ENCODE data around the gene PIK3CG. TPM values are rescaled to one million over a fixed set of nuclear protein-coding genes. Genes with fewer than 3 reads are reported as not detected.
"Not testable (repeated sequence)": the region's sequence is repeated elsewhere in the genome, so short reads cannot be mapped to it uniquely, and the experiment has no call there.

Gene PIK3CG
- total RNA-seq, 1 experiment from 2014 or later = 118 TPM

DNA sequence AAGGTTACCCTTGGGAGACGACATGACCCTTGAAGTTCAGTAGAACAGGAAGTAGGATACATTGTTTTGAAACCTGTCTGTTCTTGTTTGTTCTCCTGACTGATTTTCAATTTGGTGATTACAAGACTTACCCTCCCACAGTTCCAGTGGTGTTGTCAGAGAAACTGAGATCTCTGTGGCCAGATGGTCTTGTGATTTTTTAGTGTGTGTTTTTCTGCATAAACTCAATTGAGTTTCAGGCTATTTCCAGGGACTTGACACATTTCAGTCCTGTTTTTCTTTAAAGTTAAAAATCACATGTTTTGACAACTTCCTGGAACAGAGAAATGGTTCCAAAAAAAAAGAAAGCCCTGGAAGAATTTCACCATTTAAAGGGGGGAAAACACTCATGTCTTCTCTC, 22.3 kb downstream of the PIK3CG start:
- Histone ChIP-seq H3K4me3 (ENCODE audit: low read length) (no peak overlapping the region), H3K9me3 (ENCODE audit: low read length) (no peaks in the 10 kb centered on the region), H3K4me2 (ENCODE audit: low read depth, low read length, poor library complexity, severe bottlenecking) (no peak overlapping the region), H4K20me1 (ENCODE audit: insufficient read depth, low read depth, low read length) (no peaks in the 10 kb centered on the region), H3K27ac (ENCODE audit: low read length) (peak overlapping the region; percentile 1; the same call in 1 of the 2 replicates), H3K4me1 (ENCODE audit: low read length) (peaks cover 45% of the 10 kb centered on the region), H2AFZ (ENCODE audit: low read length) (no peak overlapping the region), H3K9me2 (replicated peaks; ENCODE audit: insufficient read depth, low read length) (no peaks in the 10 kb centered on the region), H3K79me2 (ENCODE audit: low read length) (peaks cover 6% of the 10 kb centered on the region; the same call in 1 of the 2 replicates), H3K27me3 (ENCODE audit: low read length) (no peaks in the 10 kb centered on the region), H3K36me3 (ENCODE audit: insufficient read depth, low read length) (peaks cover 87% of the 10 kb centered on the region), H3K9ac (ENCODE audit: low read length) (no peak overlapping the region)
- DNase-seq = no peak

DNA sequence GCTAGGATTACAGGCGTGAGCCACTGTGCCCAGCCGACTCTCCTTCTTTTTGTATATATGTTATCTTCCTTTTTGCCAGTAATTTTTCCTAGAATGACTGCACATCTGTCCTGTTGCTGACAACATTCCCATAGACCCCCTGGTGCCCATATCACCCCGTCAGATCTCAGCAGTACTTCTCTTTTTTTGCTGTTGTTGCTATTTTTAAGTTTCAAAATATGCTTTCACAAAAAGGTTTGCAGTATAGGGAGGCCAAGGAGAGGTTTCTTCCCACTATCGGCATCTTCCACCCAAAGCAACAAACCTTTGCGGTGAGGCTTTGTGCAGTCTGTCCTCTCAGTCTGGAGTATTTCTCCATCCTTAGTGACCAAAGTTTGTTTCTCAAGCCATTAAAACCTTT, 23.1 kb downstream of the PIK3CG start:
- Histone ChIP-seq H3K9me3 (ENCODE audit: low read length) (no peaks in the 10 kb centered on the region), H2AFZ (ENCODE audit: low read length) (no peak overlapping the region), H3K4me3 (ENCODE audit: low read length) (no peak overlapping the region), H3K27ac (ENCODE audit: low read length) (no peak overlapping the region), H3K4me2 (ENCODE audit: low read depth, low read length, poor library complexity, severe bottlenecking) (no peak overlapping the region), H3K79me2 (ENCODE audit: low read length) (peaks cover 6% of the 10 kb centered on the region; the same call in 1 of the 2 replicates), H3K9ac (ENCODE audit: low read length) (no peak overlapping the region), H4K20me1 (ENCODE audit: insufficient read depth, low read depth, low read length) (no peaks in the 10 kb centered on the region), H3K4me1 (ENCODE audit: low read length) (peaks cover 44% of the 10 kb centered on the region), H3K9me2 (replicated peaks; ENCODE audit: insufficient read depth, low read length) (no peaks in the 10 kb centered on the region), H3K36me3 (ENCODE audit: insufficient read depth, low read length) (peaks cover 87% of the 10 kb centered on the region), H3K27me3 (ENCODE audit: low read length) (no peaks in the 10 kb centered on the region)
- DNase-seq = no peak

DNA sequence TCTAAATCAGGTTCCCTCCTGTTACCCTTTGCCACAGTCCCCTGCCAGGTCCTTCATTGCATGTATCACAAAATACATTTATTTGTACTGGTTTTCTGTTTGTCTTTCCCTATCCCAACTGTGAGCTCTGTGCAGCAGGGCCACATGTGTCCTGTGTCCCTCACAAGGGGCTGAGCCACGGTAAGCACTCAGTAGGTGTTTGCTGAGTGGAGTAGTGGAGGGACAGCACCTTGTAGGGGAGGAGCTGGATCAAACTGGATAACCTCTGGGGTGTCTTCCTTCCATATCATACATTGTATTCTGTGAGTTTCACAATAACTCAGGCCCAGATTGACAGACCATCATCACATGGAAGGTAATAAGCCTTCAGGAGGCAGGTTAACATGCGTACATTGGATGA, 25.9 kb downstream of the PIK3CG start:
- peaks cover 13% of the 10 kb centered on the region; the same call in 1 of the 2 replicates for H3K79me2 ChIP-seq (ENCODE audit: low read length)
- peaks cover 81% of the 10 kb centered on the region for H3K36me3 ChIP-seq (ENCODE audit: insufficient read depth, low read length)
- peaks cover 52% of the 10 kb centered on the region for H3K4me1 ChIP-seq (ENCODE audit: low read length)

DNA sequence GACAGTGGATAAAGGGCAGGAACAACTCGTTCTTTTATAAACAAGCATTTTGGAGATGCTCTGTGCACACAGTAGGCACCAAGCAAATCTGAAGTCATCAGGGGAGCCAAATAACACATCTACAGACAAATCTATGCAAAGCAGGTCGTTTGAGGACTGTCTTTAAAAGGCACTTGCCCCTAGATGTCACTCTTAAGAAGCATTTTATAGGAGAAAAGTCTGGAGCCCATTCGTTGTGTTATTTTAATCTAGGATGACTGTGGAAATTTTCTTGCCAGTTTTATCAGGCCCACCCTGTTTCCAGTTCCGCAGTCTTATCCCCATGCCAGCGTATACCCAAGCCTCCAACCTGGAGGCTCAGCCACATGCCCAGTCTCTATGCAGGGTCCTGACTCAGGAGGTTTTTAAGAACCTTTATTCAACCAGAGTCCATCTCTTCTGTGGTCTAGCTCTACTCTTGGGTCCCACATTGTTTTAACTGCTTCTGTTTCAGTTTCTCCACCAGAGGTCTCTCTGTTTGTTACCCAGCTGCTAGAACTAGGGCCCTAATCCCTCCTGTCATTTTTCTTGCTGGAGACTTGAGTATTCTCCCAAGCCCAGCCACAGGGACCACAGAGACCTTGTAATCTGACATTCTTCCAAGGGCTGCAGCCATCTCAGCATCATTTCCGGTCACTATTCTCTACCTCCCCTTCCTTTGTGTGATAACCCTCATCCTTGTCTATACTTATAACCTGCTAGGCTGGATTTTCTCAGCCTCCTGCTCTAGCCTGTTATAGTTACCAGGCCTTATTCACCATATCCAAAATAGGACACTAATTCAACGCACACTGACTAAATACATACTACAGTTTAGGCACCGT, 26.7 kb downstream of the PIK3CG start:
- Histone ChIP-seq H3K9me2 (replicated peaks; ENCODE audit: insufficient read depth, low read length) (no peaks in the 10 kb centered on the region), H3K4me2 (ENCODE audit: low read depth, low read length, poor library complexity, severe bottlenecking) (no peak overlapping the region), H3K4me1 (ENCODE audit: low read length) (peaks cover 46% of the 10 kb centered on the region), H3K27me3 (ENCODE audit: low read length) (no peaks in the 10 kb centered on the region), H2AFZ (ENCODE audit: low read length) (no peak overlapping the region), H3K9me3 (ENCODE audit: low read length) (no peaks in the 10 kb centered on the region), H4K20me1 (ENCODE audit: insufficient read depth, low read depth, low read length) (no peaks in the 10 kb centered on the region), H3K79me2 (ENCODE audit: low read length) (peaks cover 19% of the 10 kb centered on the region; the same call in 1 of the 2 replicates), H3K9ac (ENCODE audit: low read length) (no peak overlapping the region), H3K36me3 (ENCODE audit: insufficient read depth, low read length) (peaks cover 80% of the 10 kb centered on the region), H3K27ac (ENCODE audit: low read length) (no peak overlapping the region; the same call in 1 of the 2 replicates), H3K4me3 (ENCODE audit: low read length) (no peak overlapping the region)
- DNase-seq = peak; percentile 48

More for the DNA sequence above, 25.9 kb downstream of the PIK3CG start:
- H2AFZ ChIP-seq (ENCODE audit: low read length) = no peak overlapping the region
- no peaks in the 10 kb centered on the region for H4K20me1 ChIP-seq (ENCODE audit: insufficient read depth, low read depth, low read length)
- H3K9me2 ChIP-seq (replicated peaks; ENCODE audit: insufficient read depth, low read length) = no peaks in the 10 kb centered on the region
- no peaks in the 10 kb centered on the region for H3K27me3 ChIP-seq (ENCODE audit: low read length)
- H3K9me3 ChIP-seq (ENCODE audit: low read length) = no peaks in the 10 kb centered on the region
- DNase-seq = no peak
- no peak overlapping the region for H3K9ac ChIP-seq (ENCODE audit: low read length)
- H3K4me2 ChIP-seq (ENCODE audit: low read depth, low read length, poor library complexity, severe bottlenecking) = no peak overlapping the region
- no peak overlapping the region for H3K27ac ChIP-seq (ENCODE audit: low read length)
- no peak overlapping the region for H3K4me3 ChIP-seq (ENCODE audit: low read length)

DNA sequence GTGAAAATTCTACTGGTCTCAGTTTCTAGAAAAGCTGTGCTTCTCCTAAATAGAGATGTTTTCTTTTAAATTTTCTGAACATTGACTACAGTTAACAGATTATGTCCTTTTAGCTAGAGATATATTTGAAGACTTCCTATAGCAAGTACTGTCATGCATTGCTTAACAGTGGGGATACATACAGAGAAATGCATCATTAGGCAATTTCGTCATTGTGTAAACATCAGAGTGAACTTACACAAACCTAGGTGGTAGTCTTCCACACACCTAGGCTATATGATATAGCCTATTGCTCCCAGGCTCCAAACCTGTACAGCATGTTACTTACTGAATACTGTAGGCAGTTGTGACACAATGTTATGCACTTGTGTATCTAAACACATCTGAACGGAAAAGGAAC, 28.5 kb downstream of the PIK3CG start:
- peaks cover 79% of the 10 kb centered on the region for H3K36me3 ChIP-seq (ENCODE audit: insufficient read depth, low read length)
- H3K27ac ChIP-seq (ENCODE audit: low read length) = peak overlapping the region; percentile 47; the same call in 1 of the 2 replicates
- no peaks in the 10 kb centered on the region for H3K27me3 ChIP-seq (ENCODE audit: low read length)
- DNase-seq = no peak
- H3K9me3 ChIP-seq (ENCODE audit: low read length) = no peaks in the 10 kb centered on the region
- no peaks in the 10 kb centered on the region for H3K9me2 ChIP-seq (replicated peaks; ENCODE audit: insufficient read depth, low read length)
- H3K4me1 ChIP-seq (ENCODE audit: low read length) = peaks cover 46% of the 10 kb centered on the region
- no peak overlapping the region for H3K9ac ChIP-seq (ENCODE audit: low read length)
- no peak overlapping the region for H2AFZ ChIP-seq (ENCODE audit: low read length)
- no peak overlapping the region for H3K4me2 ChIP-seq (ENCODE audit: low read depth, low read length, poor library complexity, severe bottlenecking)
- H3K79me2 ChIP-seq (ENCODE audit: low read length) = peaks cover 29% of the 10 kb centered on the region
- no peaks in the 10 kb centered on the region for H4K20me1 ChIP-seq (ENCODE audit: insufficient read depth, low read depth, low read length)
- no peak overlapping the region for H3K4me3 ChIP-seq (ENCODE audit: low read length)

DNA sequence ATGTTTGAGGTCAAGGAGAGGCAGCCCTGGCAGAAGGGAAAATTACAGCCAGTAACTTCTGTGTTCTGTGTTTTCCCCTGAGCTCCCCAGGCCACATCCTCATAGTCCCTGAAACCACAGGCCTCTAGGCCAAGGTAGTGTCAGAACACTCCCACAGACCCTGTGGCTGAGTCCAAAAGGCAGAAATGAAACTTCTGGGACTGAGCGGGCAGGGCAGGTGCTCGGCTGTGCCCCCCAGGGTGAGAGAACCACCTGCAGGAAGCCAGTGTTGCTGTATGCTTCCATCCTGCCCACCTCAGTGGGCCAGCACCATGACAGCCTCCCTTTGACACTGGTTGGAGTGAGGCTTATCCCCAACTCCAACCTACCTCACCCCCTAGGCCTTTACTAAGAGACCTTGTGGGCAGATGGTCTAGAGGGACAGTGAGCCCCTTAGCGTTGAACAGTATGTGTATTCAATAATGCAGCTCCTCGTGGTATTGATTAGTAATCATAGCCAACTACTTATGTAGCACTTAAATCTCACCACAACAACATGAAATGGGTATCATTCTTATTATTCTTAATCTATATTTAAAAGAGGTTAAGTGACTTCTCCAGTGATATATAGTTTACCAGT, 30.3 kb downstream of the PIK3CG start:
- H3K27ac ChIP-seq (ENCODE audit: low read length) = peak overlapping the region; percentile 47
- H4K20me1 ChIP-seq (ENCODE audit: insufficient read depth, low read depth, low read length) = no peaks in the 10 kb centered on the region
- no peak overlapping the region for H3K9ac ChIP-seq (ENCODE audit: low read length)
- peaks cover 45% of the 10 kb centered on the region for H3K4me1 ChIP-seq (ENCODE audit: low read length)
- peak; percentile 57 for DNase-seq
- no peaks in the 10 kb centered on the region for H3K27me3 ChIP-seq (ENCODE audit: low read length)
- H3K9me2 ChIP-seq (replicated peaks; ENCODE audit: insufficient read depth, low read length) = no peaks in the 10 kb centered on the region
- H3K4me2 ChIP-seq (ENCODE audit: low read depth, low read length, poor library complexity, severe bottlenecking) = no peak overlapping the region
- no peak overlapping the region for H2AFZ ChIP-seq (ENCODE audit: low read length)
- no peak overlapping the region for H3K4me3 ChIP-seq (ENCODE audit: low read length)
- H3K79me2 ChIP-seq (ENCODE audit: low read length) = peaks cover 37% of the 10 kb centered on the region
- no peaks in the 10 kb centered on the region for H3K9me3 ChIP-seq (ENCODE audit: low read length)
- peaks cover 67% of the 10 kb centered on the region for H3K36me3 ChIP-seq (ENCODE audit: insufficient read depth, low read length)

DNA sequence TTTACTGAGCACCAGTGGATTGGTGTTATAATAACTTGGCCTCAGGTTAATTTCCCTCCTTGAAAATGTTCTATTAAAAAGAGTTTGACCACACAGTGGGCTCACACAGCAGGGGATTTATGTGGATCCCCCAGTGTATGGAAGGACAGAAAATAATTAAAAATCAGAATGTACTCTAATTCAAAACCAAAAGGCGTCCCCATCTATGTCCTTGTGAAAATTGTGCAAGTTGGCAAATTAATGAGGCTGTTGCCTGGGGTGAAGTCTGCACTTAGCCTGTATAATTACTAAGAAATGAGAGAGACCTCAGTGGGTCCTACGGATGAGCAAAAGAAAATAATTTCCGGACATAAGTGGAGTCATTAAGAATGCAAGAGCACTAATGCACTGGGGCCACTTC, 31.1 kb downstream of the PIK3CG start:
- Histone ChIP-seq H3K27me3 (ENCODE audit: low read length) (no peaks in the 10 kb centered on the region), H3K4me3 (ENCODE audit: low read length) (no peak overlapping the region), H3K9me2 (replicated peaks; ENCODE audit: insufficient read depth, low read length) (no peaks in the 10 kb centered on the region), H3K27ac (ENCODE audit: low read length) (no peak overlapping the region), H3K4me2 (ENCODE audit: low read depth, low read length, poor library complexity, severe bottlenecking) (no peak overlapping the region), H3K9me3 (ENCODE audit: low read length) (no peaks in the 10 kb centered on the region), H2AFZ (ENCODE audit: low read length) (no peak overlapping the region), H3K9ac (ENCODE audit: low read length) (no peak overlapping the region), H4K20me1 (ENCODE audit: insufficient read depth, low read depth, low read length) (no peaks in the 10 kb centered on the region), H3K36me3 (ENCODE audit: insufficient read depth, low read length) (peaks cover 63% of the 10 kb centered on the region), H3K79me2 (ENCODE audit: low read length) (peaks cover 46% of the 10 kb centered on the region), H3K4me1 (ENCODE audit: low read length) (peaks cover 37% of the 10 kb centered on the region)
- no peak for DNase-seq

DNA sequence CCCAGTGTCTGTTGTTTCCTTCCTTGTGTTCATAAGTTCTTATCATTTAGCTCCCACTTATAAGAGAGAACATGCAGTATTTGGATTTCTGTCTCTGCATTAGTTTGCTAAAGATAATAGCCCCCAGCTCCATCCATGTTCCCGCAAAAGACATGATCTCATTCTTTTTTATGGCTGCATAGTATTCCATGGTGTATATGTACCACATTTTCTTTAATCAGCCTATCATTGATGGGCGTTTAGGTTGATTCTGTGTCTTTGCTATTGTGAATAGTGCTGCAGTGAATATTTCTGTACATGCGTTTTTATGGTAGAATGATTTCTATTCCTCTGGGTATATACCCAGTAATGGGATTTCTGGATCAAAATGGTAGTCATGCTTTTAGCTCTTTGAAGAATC, 32.5 kb downstream of the PIK3CG start:
- H3K36me3 ChIP-seq (ENCODE audit: insufficient read depth, low read length) = peaks cover 55% of the 10 kb centered on the region
- H3K79me2 ChIP-seq (ENCODE audit: low read length) = peaks cover 52% of the 10 kb centered on the region
- peaks cover 30% of the 10 kb centered on the region for H3K4me1 ChIP-seq (ENCODE audit: low read length)
- not testable (repeated sequence) for H3K4me3 ChIP-seq (ENCODE audit: low read length); H4K20me1 ChIP-seq (ENCODE audit: insufficient read depth, low read depth, low read length); H3K27ac ChIP-seq (ENCODE audit: low read length); H3K9me3 ChIP-seq (ENCODE audit: low read length); H3K27me3 ChIP-seq (ENCODE audit: low read length); DNase-seq; H3K9ac ChIP-seq (ENCODE audit: low read length); H3K4me2 ChIP-seq (ENCODE audit: low read depth, low read length, poor library complexity, severe bottlenecking); H3K9me2 ChIP-seq (replicated peaks; ENCODE audit: insufficient read depth, low read length); H2AFZ ChIP-seq (ENCODE audit: low read length)

Data from Karpas-422 (cell line).